HS-27A (cell line): ENCODE results near the gene BHMT2.

Source experiments
- DNase-seq: peaks from one replicate; pipeline ENCODE4 v3.0.0-alpha.2; 2012; ENCODE audit warnings: low read depth, missing footprints

The BHMT2 gene

DNA sequence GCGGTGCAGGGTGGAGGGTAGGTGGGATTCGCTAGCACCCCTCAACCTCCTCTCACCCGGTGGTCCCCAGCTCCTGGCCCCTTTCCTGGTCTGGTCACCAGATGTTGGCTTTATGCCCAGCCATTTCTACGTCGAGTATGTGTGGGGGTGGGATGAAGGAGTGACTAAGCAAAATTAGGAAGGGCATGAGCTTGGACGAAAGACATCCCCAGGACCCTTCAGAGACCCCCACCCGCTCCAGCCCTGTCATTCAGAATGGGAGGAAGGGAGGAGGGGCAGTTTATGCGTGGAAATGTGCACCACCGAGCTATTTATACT, 742 bp downstream of the BHMT2 start:
- DNase-seq = no peak

DNA sequence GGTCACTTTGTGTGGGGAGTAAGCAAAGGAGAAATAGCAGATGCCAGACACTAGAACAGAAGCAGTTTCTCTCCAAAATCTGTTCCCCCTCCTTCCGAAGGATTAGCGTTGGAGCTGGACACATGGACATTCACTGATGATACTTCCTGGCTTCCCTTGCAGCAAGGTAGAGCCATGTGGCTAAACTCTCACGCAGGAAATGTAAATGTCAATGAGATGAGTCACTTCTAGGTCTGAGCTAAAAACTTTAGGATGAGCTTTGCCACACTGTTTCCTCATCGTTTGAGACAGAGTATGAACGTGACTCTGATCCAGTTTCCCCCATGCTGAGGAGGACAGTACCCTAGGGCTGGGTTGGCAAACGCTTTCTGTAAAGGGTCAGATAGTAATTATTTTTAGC, 5.1 kb downstream of the BHMT2 start:
- DNase-seq = no peak

DNA sequence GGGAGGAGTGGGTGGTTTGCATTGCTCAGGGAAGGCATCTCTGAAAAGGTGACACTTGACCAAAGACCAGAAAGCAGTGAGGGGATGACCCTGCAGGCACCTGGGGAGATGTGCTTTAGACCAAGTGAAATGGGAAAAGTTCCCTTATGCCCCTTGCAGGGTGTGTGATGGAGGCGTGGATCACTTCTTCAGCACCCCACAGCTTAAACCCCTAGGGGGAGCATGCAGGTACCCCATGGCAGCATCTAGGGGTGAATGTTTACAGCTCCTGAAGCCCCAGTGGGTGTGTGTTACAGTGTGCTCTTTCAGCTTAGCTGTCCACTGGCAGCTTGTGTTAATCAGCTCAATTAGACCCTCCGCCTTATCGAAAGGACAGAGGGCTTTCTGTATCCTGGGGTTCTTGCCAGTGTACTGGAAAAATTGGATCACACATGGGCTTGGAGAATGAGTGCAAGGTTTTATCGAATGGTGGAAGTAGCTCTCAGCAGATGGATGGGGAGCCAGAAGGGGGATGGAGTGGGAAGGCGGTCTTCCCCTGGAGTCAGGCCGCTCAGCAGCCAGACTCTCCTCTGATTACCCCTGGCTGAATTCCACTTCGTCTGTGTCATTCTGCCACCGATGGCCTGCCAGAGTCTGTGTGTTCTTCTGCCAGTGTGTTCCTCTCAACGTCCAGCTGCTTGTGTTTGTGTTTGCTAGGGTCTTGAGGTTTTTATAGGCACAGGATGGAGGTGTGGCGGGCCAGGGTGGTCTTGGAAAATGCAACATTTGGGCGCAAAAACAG, 6.3 kb downstream of the BHMT2 start:
- no peak for DNase-seq

DNA sequence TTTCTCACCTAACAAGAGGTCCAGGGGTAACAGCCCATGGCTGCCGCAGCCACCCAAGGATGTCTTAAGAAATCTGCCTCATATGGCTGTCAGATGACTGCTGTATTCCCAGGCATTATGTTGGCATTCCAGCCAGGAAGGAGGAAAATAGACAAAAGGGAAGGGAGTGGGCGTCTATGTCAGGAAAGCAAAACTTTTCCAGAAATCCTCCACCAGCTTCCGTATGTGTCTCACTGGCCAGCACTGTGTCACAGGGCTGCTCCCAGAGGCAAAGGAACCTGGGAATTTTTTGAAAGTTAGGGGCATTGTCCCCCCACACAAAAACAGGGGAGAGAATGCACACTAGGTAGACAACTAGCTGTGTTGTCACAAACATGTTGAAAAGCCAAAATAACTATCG, 7.3 kb downstream of the BHMT2 start:
- DNase-seq = no peak

DNA sequence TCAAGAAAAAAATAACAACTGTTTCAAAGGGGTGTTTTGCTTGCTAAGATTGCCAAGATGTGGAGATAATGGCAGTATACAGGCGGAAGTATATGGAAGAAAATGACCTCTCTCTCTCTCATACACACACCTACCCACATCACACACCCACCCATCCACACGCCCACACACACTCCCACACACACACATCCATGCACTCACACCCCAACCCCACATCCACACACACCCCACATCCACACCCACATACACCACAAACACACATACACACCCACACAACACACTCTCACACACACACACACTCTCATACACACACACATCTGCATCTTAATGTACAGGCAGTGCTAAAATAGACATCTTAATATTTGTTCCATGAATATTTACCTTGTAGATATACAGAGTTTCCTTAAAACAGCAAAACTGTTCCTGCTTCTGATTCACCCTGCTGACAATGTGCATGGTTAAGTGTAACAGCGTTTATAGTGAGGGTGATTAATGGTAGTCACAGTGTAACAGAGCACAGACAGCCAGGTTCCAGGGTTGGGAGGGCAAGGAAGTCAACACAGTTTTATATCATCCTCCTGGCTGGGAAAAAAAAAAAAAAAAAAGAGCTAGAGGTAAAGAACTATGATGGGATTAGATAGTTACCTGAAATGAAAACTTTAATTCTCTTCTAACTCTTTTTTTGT, 8.3 kb downstream of the BHMT2 start:
- no peak for DNase-seq

DNA sequence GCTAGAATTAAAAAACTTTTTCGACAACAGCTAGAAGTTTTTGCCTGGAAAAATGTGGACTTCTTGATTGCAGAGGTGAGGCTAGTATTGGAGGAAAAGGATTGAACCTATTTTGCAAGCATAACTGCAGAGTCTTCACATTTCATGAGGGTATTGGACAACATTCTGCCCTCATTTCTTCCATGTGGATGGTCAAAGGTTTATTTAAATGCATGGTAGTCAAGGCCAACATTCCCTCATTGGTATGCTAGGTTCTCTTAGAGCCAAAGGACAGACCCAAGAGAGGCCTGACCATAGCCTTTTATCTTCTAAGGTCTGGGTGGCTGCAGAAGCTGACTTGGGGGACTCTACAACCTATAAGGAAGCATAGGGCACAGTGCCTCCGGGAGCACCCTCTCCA, 11.2 kb downstream of the BHMT2 start:
- DNase-seq = no peak

DNA sequence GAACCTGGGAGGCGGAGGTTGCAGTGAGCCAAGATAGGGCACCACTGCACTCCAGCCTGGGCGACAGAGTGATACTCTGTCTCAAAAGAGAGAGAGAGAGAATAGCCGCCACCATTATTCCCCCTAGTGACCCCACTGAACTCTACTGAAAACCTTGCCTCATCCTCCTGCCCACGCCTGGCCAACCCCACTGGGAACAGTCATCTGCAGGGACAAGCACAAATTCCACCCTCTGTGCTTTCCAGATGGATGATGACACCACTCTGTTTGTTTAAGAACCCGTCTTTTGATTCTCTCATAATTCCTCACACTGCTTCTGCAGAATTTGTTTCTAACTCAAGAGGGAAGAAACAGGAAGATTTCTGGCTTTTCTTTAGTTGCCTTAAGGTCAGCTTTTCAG, 12.2 kb downstream of the BHMT2 start:
- DNase-seq = no peak

DNA sequence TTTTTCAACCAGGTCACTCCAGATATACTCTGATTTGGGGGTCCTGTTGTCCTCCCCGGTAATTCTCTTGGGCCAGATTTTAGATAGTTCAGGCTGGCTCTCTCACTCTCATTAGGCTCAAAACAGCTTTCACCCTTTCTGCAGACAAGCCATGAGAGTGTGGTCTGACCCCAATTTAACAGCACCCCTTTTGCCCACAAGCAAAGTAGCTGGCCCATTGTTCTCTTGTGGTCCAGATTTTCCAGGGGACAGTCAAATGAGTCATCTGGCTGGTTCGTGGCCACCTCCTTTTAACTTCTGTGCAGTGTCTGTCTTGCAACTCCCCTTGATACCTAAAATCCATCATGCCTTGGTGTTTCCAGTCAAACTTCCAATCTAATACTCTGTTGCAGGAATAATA, 16.5 kb downstream of the BHMT2 start:
- no peak for DNase-seq

DNA sequence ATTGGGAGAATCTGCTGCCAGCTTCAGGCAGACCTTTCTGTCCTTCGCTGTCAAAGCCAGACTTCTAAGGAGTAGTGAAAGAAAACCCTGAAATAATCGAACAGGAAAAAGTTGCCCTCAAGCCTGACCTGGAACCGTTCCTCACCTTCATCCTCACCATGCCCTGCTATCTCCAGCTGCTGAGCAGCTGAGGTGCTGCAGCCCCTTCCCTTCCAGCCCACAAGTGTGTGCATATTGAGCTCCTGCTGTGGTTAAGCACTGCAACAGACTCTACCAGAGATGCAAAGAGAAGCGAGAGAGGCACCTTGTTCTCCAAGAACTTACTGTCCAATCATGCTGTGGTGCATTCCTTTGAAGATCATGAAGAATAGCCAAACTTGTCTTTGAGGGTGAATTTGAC, 18.9 kb downstream of the BHMT2 start:
- DNase-seq = no peak

DNA sequence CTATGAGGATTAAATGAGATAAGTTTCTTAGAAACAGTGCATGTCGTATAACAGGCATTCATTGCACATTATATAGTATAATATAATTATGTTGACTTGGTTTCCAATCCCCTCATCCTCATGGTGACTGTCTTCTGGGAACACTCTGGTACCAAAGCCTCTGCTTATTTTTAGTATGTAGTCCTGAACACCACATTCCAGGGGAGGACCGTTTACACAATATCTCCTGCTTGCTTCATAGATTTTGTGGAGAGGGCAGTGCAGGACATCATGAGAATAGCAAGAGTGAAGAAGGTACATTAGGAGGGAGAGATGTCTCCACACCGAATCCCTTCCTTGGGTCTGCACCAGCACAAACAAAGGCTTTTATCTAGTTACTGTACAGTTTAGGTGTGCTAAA, 21.5 kb downstream of the BHMT2 start:
- DNase-seq = no peak

DNA sequence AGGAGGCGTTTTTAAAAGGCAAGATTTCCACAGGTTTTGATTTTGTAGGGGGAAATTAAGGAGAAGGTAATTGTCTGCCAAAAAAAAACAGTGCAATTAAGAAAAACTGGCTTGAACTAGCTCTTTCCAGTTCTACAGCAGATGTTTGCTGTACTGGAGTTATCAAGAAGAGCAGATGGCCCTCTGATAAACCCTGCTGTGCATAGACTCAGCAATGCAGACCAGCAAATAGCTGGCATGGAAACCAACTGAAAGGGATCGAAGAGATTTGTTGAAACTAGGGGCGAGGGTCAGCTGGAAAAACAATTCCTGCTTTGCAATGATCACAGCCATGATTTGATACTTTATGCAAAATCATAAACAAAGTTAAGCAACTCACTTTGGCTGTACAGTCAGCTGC, 24.2 kb downstream of the BHMT2 start:
- no peak for DNase-seq

DNA sequence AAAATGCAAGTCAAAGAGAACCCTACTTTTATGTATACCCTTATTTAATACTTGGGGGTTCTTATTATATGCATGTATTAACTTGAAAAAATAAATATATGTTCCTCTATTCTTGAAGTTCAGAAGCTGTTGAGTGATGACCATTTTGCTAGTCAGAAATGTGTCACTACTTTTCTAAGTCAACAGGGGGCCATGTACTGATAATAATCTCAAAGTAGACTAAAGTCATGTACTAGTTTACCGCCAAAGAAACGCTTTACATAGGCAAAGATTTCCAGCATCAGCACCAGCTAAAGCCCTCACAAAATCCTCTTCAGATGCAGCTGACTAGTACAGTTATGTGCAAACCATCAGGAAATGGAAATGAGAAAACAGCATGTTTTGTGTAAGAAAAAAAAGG, 36.3 kb downstream of the BHMT2 start:
- no peak for DNase-seq

DNA sequence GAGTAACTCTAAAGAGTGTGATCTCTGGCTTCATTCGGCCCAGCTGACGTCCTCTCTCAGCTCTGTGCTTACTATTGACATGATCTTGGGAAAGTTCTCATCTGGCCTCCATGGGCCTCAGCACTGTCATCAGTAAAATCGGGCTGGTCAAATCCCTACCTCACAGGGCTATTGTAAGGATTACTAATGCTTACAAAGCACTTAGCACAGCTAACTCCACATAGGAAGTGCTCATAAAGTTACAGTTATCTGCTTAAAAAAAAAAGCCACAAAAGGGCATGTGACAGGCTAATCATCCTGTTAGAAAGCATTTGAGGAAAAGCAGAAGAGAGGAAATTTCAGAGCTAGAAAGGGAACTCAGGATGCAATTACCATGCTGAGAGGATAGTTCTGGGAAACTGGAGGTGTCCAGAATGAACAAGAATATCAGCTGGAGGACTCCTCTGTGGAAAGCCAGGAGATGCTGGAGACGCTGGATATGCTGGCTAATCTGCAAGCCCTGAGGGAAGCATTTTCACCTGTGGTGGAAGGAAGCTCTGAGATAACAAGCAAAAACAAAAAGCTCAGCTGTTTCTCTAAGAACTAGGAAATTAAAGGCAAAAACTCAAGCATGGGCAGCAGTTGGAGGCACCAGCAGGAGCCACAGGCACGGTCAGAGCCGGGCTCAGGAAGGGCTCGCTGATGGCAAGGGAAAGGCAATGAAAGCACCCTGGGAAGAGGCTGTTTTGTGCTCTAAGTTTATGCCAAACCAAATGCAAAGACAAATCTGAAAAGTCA, 37.6 kb downstream of the BHMT2 start:
- no peak for DNase-seq

DNA sequence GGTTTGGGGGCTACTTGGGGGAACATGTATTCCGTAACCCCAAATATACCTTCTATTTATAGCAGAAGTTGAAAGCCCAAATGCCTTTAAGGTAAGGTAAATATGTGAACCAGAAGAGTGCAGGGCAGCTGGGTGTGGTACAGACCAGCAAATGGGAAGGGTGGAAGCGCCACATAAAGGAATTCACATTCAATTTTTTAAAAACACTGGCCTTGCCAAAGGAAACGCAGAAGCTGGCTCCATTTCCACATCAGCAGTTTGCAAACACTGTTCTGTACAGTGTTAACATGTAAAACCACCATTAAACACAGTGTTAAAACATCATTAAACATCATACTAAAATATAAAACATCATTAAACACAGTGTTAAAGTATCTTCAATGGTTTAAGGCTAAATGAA, 38.5 kb downstream of the BHMT2 start:
- DNase-seq = no peak

DNA sequence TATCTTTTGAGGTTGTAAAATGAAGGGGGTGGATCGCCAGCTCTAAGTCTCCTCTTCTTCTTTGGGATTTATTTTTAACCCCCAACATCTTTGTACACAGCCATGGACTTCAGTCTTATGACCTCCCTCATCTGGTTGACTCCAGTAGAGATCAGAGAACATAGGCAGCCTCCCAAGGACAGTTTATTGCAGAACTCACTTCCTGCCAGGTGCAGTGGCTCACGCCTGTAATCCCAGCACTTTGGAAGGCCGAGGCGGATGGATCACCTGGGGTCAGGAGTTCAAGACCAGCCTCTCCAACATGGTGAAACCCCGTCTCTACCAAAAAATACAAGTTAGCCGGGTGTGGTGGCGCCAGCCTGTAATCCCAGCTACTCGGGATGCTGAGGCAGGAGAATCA, 39.2 kb downstream of the BHMT2 start:
- DNase-seq = no peak

DNA sequence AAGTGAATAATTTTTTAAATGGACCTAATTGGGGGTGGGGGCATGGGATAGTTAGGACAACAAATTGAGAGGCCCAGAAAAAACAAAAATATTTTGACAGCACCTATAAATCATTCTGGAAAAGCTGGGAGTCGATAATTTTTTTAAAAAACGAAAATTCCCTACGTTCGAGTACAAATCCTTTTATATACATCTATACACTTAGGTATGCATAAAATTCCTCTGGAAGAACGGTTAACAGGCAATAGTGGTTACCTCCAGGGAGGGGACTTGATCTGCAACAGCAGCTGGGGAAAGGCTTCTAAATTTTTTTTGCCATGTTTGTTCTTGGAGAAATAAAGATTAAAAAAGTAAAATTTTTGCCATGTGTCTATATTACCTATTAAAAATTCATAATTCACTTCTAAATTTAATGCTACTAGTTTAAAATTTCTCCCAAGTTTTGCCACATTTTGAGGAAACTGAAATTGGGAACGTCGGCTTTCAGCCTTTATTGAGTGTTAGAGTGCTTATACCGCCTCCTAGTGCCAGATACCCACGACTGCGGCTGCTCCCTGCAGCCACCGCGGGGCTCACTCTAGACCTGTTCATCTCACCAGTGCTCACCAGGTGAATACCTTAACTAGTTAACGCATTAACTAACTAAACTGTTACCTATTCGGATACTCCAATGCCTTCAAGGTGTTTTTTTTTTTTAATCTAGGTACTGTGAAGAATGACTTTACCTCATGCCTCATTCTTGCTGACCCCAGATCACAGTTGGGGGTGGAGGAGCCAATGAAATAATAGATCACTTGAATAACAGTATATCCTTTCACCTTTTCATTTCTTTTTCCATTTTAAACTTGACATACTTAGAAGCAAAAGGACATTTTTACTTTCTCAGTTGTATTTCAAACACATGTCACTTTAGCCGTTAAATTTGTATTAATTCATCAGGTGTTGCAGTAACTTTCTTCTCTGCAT, 40.2 kb downstream of the BHMT2 start:
- no peak for DNase-seq

DNA sequence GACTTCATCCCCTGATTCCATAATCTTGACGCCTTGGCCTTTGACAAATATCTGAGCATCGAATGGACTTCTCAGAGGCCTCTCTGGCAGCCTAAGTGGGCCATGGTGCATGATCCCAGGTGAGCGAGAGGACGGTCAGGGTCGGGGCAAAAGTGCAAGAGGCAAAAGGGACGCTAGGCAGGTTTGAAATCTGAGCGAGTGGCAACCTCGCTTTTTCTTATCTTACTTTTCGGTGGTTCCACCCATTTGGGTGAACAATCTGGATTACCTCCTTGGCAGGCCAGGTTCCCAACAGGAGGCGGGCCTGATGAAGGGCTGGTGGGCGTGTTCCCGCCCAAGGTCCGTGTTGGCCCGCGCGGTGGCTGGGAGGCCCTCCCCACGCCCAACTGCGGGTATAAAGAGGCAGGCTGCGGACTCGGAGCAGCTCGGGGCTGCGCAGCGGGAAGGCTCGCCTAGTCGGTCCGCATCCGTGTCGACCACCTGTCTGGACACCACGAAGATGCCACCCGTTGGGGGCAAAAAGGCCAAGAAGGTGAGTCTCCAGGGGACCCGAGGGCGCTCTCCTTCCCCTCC, 41.9 kb downstream of the BHMT2 start, which contains the start of gene BHMT:
Gene BHMT (plus strand): TSS at position 423 of the 573 bp plus-strand sequence. CDS start 77 bp downstream, at position 500.
- no peak for DNase-seq

DNA sequence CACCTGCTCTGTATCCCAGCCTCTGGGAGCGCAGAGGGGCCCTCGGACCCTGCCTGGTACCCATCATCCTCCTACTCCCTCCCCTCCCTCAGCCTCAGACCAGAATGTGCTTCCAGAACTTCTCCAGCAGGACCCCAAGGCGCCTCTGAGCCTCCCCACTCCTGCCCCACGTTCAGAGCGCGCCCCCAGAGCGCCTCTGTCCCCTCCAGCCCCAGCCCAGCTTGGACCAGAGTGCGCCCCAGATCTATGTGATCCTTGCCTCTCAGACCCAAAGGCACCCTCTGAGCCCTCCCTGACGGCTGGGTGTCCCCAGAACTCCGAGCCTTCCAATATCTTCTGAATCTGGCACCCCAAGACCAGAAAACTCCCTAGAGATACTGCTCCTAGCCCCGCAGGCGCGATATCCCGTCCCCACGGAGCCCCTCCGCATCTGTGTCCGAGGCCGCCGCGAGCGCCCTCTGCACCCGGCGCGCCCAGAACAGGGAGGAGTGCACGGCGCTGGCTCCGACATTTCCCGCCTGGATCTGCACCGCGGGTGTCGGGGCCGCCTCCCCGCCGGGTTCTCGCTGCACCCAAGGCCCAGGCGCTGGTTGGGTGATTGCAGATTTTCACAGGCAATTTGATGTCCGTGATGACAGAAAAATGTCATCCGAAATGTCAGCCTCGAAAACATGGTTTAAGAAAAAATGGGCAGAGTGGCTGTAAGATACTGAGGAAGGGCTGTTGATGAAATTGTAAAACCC, 42.6 kb downstream of the BHMT2 start:
- DNase-seq = no peak

DNA sequence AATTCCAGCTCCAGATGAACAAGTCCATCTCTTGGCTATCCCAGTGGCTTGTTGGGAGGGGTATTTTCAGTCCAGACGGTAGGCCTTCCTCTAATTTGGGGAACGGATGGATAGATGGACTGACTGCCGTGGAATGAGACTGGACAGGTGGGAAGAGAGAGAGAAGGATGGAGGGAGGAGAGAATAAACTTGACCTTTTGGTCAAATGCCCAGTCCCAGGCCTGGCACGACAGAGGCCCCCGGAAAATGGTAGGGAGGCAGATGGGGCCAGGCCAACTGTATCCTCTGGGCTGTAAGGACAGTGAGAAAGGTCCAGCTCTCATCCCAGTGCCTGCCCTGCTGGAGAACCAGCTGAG, 43.1 kb downstream of the BHMT2 start:
- no peak for DNase-seq

DNA sequence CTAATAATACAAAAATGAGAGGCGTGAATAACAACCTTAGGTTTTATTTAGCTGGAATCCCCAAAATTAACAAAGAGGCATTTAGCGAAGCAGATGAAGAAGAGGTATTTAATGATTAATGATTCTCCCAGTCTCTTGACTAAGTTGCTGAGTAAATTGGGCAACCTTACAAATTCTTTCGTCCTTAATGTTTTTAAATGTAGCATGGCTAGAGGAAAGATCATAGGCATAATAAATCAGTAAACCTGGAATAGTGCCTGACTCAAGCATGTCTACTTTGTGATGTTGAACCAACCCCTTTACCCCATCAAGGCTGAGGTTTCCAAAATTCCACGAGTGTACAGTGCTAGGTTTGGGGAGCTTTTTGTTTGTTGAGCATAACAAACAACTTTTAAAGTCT, 49.9 kb downstream of the BHMT2 start:
- no peak for DNase-seq

DNA sequence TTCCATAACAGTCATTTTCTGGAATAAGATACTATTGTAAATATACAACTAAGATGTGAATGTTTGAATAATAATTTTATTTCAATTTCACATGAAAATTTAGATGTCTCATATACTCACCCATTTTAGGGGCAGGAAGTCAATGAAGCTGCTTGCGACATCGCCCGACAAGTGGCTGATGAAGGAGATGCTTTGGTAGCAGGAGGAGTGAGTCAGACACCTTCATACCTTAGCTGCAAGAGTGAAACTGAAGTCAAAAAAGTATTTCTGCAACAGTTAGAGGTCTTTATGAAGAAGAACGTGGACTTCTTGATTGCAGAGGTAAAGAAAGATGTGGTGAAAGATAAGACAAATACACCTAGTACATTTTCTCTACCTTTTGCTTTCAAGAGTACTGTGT, 50.7 kb downstream of the BHMT2 start:
- DNase-seq = no peak
